MCF 10A (cell line): ENCODE data around the gene HACL1. TPM values are rescaled to one million over a fixed set of nuclear protein-coding genes. Genes with fewer than 3 reads are reported as not detected.

Experiments used
- BruUV-seq: library from RNA; stranded (reverse); fragments of 400-500 nt; replicated peaks from 2 replicates; lab custom pipeline; 2021; lab: Mats Ljungman, UMichigan
- CTCF ChIA-PET: fragments of 300-600 bp; sonication (Branson Sonifier 250); formaldehyde crosslinking; extraction: SDS; loops from one replicate; lab custom pipeline; 2021; ENCODE audit warnings: antibody characterized with exemption, inconsistent platforms; lab: Yijun Ruan, JAX
- POLR2A ChIA-PET: fragments of 300-600, 350-650 bp; sonication (Branson Sonifier 250); formaldehyde crosslinking; extraction: SDS; loops from one replicate; lab custom pipeline; 2020; ENCODE audit warnings: antibody characterized with exemption, inconsistent platforms; lab: Yijun Ruan, JAX
- DNase-seq: peaks from one replicate; pipeline ENCODE4 v3.0.0-alpha.2; 2018; ENCODE audit not compliant: unreplicated experiment
- H3K27ac Mint-ChIP-seq: one replicate; pipeline ENCODE4 v1.8.0; 2022; ENCODE audit warnings: mild to moderate bottlenecking, low read depth, mixed read lengths; ENCODE audit not compliant: unreplicated experiment
- H3K27me3 Mint-ChIP-seq: one replicate; pipeline ENCODE4 v1.8.0; 2022; ENCODE audit warnings: mixed read lengths; ENCODE audit not compliant: insufficient read depth, unreplicated experiment
- H3K36me3 Mint-ChIP-seq: one replicate; pipeline ENCODE4 v1.8.0; 2022; ENCODE audit warnings: mild to moderate bottlenecking, moderate library complexity, mixed read lengths; ENCODE audit not compliant: insufficient read depth, unreplicated experiment
- H3K4me1 Mint-ChIP-seq: one replicate; pipeline ENCODE4 v1.8.0; 2022; ENCODE audit warnings: mixed read lengths; ENCODE audit not compliant: insufficient read depth, unreplicated experiment
- H3K4me3 Mint-ChIP-seq: one replicate; pipeline ENCODE4 v1.8.0; 2022; ENCODE audit warnings: mild to moderate bottlenecking, moderate library complexity, mixed read lengths; ENCODE audit not compliant: unreplicated experiment
- H3K9me3 Mint-ChIP-seq: one replicate; pipeline ENCODE4 v1.8.0; 2022; ENCODE audit warnings: mixed read lengths; ENCODE audit not compliant: unreplicated experiment
- intact Hi-C: fragments of 100-400 bp; cut with micrococcal nuclease; formaldehyde crosslinking; loops from 2 replicates; pipeline ENCODE4 v1.14.1; 2022
- total RNA-seq: library from RNA; stranded (reverse); gene quantifications from 2 replicates; pipeline ENCODE4 v1.2.3, GENCODE V29; 2022
- TF ChIP-seq, protein P1 (sequence below): fragments of 200-600 bp; IDR thresholded peaks from one replicate; pipeline ENCODE4 v1.8.0; 2022; ENCODE audit warnings: antibody characterized with exemption, mild to moderate bottlenecking; ENCODE audit not compliant: unreplicated experiment

Gene HACL1
- total RNA-seq, 1 experiment from 2014 or later: 19.6 TPM

DNA sequence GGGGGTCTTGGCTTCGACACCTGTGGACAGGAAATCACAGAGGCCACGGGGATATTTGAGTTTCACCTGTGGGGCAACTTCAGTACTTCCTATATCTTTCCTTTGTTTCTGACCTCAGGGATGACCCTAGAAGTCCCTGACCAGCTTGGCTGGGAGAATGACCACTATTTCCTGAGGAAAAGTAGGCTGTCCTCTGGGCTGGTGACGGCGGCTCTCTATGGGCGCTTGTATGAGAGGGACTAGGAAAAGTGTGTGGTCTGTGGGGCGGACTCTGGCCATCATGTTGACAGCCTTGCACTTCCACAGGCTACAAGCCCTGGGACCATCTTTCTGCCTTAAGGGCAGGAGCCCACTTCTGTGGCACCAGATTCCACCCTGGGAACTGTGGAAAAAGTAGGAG is 43.9 kb upstream of the HACL1 start:
- ChIA-PET CTCF (interaction anchor here (0.6 to 4.6 kb wide), 4 partner anchors 9 to 412 kb away, joined by 3 to 24 read pairs (median 4); no protein-coding TSS in a partner anchor), POLR2A (interaction anchor here (0.6 to 4.1 kb wide), 7 partner anchors 10 to 152 kb away, joined by 3 to 51 read pairs (median 8); partner anchors contain the start of genes ANKRD28, BTD and HACL1)
- H3K27ac Mint-ChIP-seq: peak overlapping the region; percentile 93
- intact Hi-C loops: loop anchor here (5.0 kb wide), 1 partner anchor 167 kb away; no protein-coding TSS in a partner anchor
- peaks cover 19% of the 10 kb centered on the region for H3K36me3 Mint-ChIP-seq
- peaks cover 4% of the 10 kb centered on the region for H3K9me3 Mint-ChIP-seq
- no peak for DNase-seq
- H3K4me3 Mint-ChIP-seq: no peak overlapping the region
- H3K4me1 Mint-ChIP-seq: peaks cover 37% of the 10 kb centered on the region
- no peaks in the 10 kb centered on the region for H3K27me3 Mint-ChIP-seq
- BruUV-seq: no TSS peak
- TF ChIP-seq, protein P1, sequence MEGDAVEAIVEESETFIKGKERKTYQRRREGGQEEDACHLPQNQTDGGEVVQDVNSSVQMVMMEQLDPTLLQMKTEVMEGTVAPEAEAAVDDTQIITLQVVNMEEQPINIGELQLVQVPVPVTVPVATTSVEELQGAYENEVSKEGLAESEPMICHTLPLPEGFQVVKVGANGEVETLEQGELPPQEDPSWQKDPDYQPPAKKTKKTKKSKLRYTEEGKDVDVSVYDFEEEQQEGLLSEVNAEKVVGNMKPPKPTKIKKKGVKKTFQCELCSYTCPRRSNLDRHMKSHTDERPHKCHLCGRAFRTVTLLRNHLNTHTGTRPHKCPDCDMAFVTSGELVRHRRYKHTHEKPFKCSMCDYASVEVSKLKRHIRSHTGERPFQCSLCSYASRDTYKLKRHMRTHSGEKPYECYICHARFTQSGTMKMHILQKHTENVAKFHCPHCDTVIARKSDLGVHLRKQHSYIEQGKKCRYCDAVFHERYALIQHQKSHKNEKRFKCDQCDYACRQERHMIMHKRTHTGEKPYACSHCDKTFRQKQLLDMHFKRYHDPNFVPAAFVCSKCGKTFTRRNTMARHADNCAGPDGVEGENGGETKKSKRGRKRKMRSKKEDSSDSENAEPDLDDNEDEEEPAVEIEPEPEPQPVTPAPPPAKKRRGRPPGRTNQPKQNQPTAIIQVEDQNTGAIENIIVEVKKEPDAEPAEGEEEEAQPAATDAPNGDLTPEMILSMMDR: no peak

DNA sequence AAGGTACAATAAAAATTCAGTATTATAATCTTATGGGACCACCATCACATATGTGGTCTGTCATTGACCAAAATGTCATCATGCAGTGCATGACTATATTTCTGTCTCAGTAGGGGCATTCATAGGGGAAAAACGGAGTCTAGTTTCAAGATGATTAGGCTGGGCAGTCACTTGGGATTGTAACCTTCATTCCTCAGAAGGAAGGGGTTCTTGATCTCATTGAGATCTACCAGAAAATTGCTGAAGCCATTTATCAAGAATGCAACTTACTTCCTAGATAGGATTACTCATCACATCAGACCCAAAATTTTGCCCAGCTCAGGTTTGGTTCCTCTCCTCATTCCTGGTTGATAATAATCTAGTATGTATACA is 37.5 kb upstream of the HACL1 start:
- Mint-ChIP-seq H3K27me3 (no peaks in the 10 kb centered on the region), H3K4me3 (no peak overlapping the region), H3K27ac (no peak overlapping the region), H3K36me3 (peaks cover 5% of the 10 kb centered on the region), H3K9me3 (no peaks in the 10 kb centered on the region), H3K4me1 (peaks cover 28% of the 10 kb centered on the region)
- CTCF ChIA-PET: no interaction called here
- POLR2A ChIA-PET: no interaction called here
- intact Hi-C loops: no loop called here
- no peak for DNase-seq
- BruUV-seq: no TSS peak
- TF ChIP-seq, protein P1: no peak

DNA sequence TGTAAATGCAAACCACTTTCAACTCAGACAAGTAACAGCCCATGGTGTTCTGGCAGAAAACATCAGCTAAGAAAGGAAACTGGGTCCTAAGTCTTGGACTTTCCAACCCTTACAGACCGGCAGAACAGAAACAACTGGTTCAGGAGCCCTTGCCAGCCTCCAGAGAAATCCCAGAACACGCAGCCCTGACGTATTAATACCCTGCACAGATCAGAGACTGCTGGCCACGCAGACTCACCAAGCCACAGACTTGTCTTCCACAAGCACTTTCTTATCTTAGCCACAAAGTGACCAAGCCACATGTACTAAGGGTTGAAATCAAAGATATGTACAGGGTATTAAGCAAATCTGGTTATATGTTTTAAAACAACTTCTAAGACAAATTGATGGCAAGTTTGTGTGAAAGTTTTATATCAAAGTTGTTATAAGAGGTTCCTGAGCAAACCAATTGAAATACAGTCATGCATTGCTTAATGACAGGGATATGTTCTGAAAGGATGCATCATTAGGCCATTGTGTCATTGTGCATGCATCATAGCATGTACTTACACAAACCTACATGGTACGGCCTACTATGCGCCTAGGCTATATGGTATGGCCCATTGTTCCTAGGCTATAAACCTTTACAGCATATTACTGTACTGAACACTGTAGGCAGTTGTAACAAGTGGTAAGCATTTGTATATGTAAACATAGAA is 37.0 kb upstream of the HACL1 start:
- no peaks in the 10 kb centered on the region for H3K27me3 Mint-ChIP-seq
- TF ChIP-seq, protein P1: no peak
- H3K9me3 Mint-ChIP-seq: no peaks in the 10 kb centered on the region
- intact Hi-C loops: no loop called here
- H3K36me3 Mint-ChIP-seq: peaks cover 5% of the 10 kb centered on the region
- no peak for DNase-seq
- H3K4me1 Mint-ChIP-seq: peaks cover 32% of the 10 kb centered on the region
- no peak overlapping the region for H3K4me3 Mint-ChIP-seq
- ChIA-PET POLR2A (interaction anchor here (5.2 kb wide), 1 partner anchor 8 kb away, joined by 51 read pairs; no protein-coding TSS in a partner anchor), CTCF (no interaction called here)
- BruUV-seq: no TSS peak
- no peak overlapping the region for H3K27ac Mint-ChIP-seq

- H3K9me3 Mint-ChIP-seq: no peaks in the 10 kb centered on the region
- H3K27ac Mint-ChIP-seq: peak overlapping the region; percentile 93
- H3K4me1 Mint-ChIP-seq: peaks cover 32% of the 10 kb centered on the region
- no peaks in the 10 kb centered on the region for H3K36me3 Mint-ChIP-seq
- no peak overlapping the region for H3K4me3 Mint-ChIP-seq
- TF ChIP-seq, protein P1: no peak
- BruUV-seq: no TSS peak
- no peak for DNase-seq
- ChIA-PET POLR2A (interaction anchor here (0.9 to 5.2 kb wide), 4 partner anchors 9 to 627 kb away, joined by 3 to 51 read pairs (median 4); no protein-coding TSS in a partner anchor), CTCF (interaction anchor here (1.2 kb wide), 1 partner anchor 174 kb away, joined by 6 read pairs; no protein-coding TSS in a partner anchor)
- no peaks in the 10 kb centered on the region for H3K27me3 Mint-ChIP-seq
- intact Hi-C loops: no loop called here
These were observed 36.0 kb upstream of the HACL1 start for GRCh38 chr3:15637131-15637951.
